ENCODE measurements around the gene PHACTR4.

DNA sequence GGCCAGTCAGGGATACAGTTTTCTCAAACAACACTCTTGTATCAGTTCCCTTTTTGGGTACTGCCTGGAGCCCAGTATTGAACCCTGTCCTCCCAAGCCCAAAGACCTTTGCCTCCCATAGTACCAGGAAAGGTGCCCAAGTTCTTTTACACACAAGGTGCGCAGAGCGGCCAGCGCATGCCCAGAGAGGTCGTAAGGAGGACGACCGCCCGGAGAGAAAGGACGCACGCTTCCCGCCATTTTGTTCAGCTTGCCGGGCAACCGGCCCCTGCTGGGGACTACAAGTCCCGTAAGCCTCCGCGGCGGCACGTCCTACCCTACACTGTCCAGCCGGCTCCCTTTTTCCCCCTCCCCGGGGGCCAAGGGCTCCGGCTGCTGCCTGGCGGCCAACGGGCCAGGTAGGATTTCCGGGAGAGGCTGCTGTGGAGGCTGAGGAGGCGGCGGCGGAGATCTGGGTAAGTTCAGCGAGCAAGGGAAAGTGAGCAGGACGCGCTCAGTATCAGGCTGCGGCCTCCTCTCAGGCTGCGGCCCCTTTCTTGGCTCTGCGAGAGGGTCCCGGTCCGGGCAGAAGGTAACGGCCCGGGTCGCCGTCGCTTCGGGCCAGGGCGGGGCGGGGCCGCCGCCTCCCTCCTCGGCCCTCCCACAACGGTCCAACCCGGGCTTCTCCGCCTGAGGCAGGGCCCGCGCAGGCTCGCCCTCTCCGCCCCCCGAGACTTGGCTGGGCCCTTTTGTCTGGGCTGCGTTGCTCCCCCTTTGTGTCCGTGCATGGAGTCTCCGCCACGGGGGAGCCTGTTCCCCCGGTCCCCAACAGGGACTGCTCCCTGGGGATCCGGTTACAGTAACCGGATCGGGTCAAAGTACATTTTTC lies at the start of gene PHACTR4:
- TF ChIP-seq, protein P1, sequence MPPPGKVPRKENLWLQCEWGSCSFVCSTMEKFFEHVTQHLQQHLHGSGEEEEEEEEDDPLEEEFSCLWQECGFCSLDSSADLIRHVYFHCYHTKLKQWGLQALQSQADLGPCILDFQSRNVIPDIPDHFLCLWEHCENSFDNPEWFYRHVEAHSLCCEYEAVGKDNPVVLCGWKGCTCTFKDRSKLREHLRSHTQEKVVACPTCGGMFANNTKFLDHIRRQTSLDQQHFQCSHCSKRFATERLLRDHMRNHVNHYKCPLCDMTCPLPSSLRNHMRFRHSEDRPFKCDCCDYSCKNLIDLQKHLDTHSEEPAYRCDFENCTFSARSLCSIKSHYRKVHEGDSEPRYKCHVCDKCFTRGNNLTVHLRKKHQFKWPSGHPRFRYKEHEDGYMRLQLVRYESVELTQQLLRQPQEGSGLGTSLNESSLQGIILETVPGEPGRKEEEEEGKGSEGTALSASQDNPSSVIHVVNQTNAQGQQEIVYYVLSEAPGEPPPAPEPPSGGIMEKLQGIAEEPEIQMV (CRISPR knock-in tag; IDR thresholded peaks at IDR 0.05; ENCODE audit: low read depth), result no peak
- TF ChIP-seq, protein P2, sequence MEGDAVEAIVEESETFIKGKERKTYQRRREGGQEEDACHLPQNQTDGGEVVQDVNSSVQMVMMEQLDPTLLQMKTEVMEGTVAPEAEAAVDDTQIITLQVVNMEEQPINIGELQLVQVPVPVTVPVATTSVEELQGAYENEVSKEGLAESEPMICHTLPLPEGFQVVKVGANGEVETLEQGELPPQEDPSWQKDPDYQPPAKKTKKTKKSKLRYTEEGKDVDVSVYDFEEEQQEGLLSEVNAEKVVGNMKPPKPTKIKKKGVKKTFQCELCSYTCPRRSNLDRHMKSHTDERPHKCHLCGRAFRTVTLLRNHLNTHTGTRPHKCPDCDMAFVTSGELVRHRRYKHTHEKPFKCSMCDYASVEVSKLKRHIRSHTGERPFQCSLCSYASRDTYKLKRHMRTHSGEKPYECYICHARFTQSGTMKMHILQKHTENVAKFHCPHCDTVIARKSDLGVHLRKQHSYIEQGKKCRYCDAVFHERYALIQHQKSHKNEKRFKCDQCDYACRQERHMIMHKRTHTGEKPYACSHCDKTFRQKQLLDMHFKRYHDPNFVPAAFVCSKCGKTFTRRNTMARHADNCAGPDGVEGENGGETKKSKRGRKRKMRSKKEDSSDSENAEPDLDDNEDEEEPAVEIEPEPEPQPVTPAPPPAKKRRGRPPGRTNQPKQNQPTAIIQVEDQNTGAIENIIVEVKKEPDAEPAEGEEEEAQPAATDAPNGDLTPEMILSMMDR (CRISPR knock-in tag; IDR thresholded peaks at IDR 0.05), result no peak; the same call in none of the 2 replicates
- TF ChIP-seq, protein P3, sequence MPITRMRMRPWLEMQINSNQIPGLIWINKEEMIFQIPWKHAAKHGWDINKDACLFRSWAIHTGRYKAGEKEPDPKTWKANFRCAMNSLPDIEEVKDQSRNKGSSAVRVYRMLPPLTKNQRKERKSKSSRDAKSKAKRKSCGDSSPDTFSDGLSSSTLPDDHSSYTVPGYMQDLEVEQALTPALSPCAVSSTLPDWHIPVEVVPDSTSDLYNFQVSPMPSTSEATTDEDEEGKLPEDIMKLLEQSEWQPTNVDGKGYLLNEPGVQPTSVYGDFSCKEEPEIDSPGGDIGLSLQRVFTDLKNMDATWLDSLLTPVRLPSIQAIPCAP (CRISPR knock-in tag; IDR thresholded peaks at IDR 0.05; ENCODE audit: low read depth), result no peak
- TF ChIP-seq SMARCC2 (IDR thresholded peaks at IDR 0.05) (no peak), RORA (CRISPR knock-in tag; IDR thresholded peaks at IDR 0.05) (no peak), ATM (IDR thresholded peaks at IDR 0.05; ENCODE audit: borderline replicate concordance) (no peak), ZNF431 (CRISPR knock-in tag; IDR thresholded peaks at IDR 0.05; ENCODE audit: borderline replicate concordance, low read depth) (no peak; the same call in 1 of the 2 replicates), TEAD2 (CRISPR knock-in tag; IDR thresholded peaks at IDR 0.05) (no peak), MZF1 (CRISPR knock-in tag; IDR thresholded peaks at IDR 0.05; ENCODE audit: borderline replicate concordance) (no peak; the same call in 1 of the 2 replicates)
